ENCODE results near the gene TRIOBP. TPM values are rescaled to one million over a fixed set of nuclear protein-coding genes. Genes with fewer than 3 reads are reported as not detected.

The TRIOBP gene
- total and polyA plus RNA-seq, 2 of the 13 experiments (the other 11 are each of a cell fraction or from before 2014, with no cell fraction given), result 6.1 to 15.4 TPM

DNA sequence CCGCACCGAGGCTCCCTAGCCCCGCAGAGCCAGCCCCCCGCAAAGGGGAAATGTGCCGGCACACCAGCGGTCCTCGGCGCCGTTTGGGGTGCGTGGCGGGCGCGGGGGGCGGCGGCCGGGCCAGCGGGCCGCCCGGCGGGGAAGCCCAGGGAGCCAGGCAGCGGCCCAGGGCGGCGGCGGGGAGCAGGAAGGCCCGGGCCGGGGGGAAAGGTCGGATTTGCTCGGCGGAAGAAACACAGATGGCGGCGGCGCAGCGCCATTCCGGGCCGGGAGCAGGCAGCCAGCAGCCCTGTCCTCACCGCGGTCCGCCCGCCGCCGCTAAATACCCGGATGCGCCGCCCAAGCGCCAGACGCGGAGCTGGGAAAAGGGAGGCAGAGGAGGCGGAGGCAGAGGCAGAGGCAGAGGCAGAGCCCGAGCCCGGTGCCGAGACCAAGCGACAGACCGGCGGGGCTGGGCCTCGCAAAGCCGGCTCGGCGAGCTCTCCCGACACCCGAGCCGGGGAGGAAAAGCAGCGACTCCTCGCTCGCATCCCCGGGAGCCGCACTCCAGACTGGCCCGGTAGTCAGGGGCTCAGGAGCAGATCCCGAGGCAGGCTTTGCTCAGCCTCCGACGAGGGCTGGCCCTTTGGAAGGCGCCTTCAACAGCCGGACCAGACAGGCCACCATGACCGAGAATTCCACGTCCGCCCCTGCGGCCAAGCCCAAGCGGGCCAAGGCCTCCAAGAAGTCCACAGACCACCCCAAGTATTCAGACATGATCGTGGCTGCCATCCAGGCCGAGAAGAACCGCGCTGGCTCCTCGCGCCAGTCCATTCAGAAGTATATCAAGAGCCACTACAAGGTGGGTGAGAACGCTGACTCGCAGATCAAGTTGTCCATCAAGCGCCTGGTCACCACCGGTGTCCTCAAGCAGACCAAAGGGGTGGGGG, 108.3 kb downstream of the TRIOBP start (continued):
- TF ChIP-seq, protein P1, sequence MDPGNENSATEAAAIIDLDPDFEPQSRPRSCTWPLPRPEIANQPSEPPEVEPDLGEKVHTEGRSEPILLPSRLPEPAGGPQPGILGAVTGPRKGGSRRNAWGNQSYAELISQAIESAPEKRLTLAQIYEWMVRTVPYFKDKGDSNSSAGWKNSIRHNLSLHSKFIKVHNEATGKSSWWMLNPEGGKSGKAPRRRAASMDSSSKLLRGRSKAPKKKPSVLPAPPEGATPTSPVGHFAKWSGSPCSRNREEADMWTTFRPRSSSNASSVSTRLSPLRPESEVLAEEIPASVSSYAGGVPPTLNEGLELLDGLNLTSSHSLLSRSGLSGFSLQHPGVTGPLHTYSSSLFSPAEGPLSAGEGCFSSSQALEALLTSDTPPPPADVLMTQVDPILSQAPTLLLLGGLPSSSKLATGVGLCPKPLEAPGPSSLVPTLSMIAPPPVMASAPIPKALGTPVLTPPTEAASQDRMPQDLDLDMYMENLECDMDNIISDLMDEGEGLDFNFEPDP (CRISPR knock-in tag; conservative IDR thresholded peaks at IDR 0.05), result no peak
- TF ChIP-seq, protein P2, sequence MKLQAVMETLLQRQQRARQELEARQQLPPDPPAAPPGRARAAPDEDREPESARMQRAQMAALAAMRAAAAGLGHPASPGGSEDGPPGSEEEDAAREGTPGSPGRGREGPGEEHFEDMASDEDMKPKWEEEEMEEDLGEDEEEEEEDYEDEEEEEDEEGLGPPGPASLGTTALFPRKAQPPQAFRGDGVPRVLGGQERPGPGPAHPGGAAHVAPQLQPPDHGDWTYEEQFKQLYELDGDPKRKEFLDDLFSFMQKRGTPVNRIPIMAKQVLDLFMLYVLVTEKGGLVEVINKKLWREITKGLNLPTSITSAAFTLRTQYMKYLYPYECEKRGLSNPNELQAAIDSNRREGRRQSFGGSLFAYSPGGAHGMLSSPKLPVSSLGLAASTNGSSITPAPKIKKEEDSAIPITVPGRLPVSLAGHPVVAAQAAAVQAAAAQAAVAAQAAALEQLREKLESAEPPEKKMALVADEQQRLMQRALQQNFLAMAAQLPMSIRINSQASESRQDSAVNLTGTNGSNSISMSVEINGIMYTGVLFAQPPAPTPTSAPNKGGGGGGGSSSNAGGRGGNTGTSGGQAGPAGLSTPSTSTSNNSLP (IDR thresholded peaks at IDR 0.05; ENCODE audit: low read depth, low read length), result no peak
- TF ChIP-seq ZNF607 (CRISPR knock-in tag; IDR thresholded peaks at IDR 0.05; ENCODE audit: borderline replicate concordance) (peak; percentile 48), ZNF891 (CRISPR knock-in tag; IDR thresholded peaks at IDR 0.05) (peak; percentile 94), ZFAT (CRISPR knock-in tag; conservative IDR thresholded peaks at IDR 0.05) (no peak), GFI1 (CRISPR knock-in tag; IDR thresholded peaks at IDR 0.05; ENCODE audit: borderline replicate concordance) (0 out of 2 replicates have a peak, but pooled peaks have one; percentile 48), HOXA3 (CRISPR knock-in tag; IDR thresholded peaks at IDR 0.05) (peak; percentile 85), HMG20B (CRISPR knock-in tag; conservative IDR thresholded peaks at IDR 0.05) (no peak), IRF2 (CRISPR knock-in tag; IDR thresholded peaks at IDR 0.05) (peak; percentile 40; the same call in 1 of the 2 replicates), SSRP1 (CRISPR knock-in tag; IDR thresholded peaks at IDR 0.05) (peak; percentile 84; the same call in 1 of the 2 replicates), HOXA9 (CRISPR knock-in tag; IDR thresholded peaks at IDR 0.05; ENCODE audit: borderline replicate concordance) (no peak; the same call in 1 of the 2 replicates), ZNF749 (CRISPR knock-in tag; IDR thresholded peaks at IDR 0.05; ENCODE audit: borderline replicate concordance) (no peak; the same call in 1 of the 2 replicates), ZNF496 (CRISPR knock-in tag; IDR thresholded peaks at IDR 0.05; ENCODE audit: insufficient replicate concordance) (no peak), SOX5 (CRISPR knock-in tag; IDR thresholded peaks at IDR 0.05; ENCODE audit: borderline replicate concordance) (0 out of 2 replicates have a peak, but pooled peaks have one; percentile 29), ZNF616 (CRISPR knock-in tag; IDR thresholded peaks at IDR 0.05; ENCODE audit: low read depth) (no peak), ZNF878 (CRISPR knock-in tag; IDR thresholded peaks at IDR 0.05) (peak; percentile 82), MEIS2 (CRISPR knock-in tag; IDR thresholded peaks at IDR 0.05) (peak; percentile 85), ZBTB42 (CRISPR knock-in tag; IDR thresholded peaks at IDR 0.05) (no peak), ELF4 (CRISPR knock-in tag; IDR thresholded peaks at IDR 0.05; ENCODE audit: borderline replicate concordance) (no peak)
- TF ChIP-seq, protein P3, sequence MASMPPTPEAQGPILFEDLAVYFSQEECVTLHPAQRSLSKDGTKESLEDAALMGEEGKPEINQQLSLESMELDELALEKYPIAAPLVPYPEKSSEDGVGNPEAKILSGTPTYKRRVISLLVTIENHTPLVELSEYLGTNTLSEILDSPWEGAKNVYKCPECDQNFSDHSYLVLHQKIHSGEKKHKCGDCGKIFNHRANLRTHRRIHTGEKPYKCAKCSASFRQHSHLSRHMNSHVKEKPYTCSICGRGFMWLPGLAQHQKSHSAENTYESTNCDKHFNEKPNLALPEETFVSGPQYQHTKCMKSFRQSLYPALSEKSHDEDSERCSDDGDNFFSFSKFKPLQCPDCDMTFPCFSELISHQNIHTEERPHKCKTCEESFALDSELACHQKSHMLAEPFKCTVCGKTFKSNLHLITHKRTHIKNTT (CRISPR knock-in tag; IDR thresholded peaks at IDR 0.05), result no peak
- TF ChIP-seq, protein P4, sequence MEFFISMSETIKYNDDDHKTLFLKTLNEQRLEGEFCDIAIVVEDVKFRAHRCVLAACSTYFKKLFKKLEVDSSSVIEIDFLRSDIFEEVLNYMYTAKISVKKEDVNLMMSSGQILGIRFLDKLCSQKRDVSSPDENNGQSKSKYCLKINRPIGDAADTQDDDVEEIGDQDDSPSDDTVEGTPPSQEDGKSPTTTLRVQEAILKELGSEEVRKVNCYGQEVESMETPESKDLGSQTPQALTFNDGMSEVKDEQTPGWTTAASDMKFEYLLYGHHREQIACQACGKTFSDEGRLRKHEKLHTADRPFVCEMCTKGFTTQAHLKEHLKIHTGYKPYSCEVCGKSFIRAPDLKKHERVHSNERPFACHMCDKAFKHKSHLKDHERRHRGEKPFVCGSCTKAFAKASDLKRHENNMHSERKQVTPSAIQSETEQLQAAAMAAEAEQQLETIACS (CRISPR knock-in tag; IDR thresholded peaks at IDR 0.05), result 0 out of 2 replicates have a peak, but pooled peaks have one; percentile 35
- TF ChIP-seq, protein P5, sequence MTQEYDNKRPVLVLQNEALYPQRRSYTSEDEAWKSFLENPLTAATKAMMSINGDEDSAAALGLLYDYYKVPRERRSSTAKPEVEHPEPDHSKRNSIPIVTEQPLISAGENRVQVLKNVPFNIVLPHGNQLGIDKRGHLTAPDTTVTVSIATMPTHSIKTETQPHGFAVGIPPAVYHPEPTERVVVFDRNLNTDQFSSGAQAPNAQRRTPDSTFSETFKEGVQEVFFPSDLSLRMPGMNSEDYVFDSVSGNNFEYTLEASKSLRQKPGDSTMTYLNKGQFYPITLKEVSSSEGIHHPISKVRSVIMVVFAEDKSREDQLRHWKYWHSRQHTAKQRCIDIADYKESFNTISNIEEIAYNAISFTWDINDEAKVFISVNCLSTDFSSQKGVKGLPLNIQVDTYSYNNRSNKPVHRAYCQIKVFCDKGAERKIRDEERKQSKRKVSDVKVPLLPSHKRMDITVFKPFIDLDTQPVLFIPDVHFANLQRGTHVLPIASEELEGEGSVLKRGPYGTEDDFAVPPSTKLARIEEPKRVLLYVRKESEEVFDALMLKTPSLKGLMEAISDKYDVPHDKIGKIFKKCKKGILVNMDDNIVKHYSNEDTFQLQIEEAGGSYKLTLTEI (CRISPR knock-in tag; conservative IDR thresholded peaks at IDR 0.05), result no peak
